Measurements from ENCODE around the gene NKX1-1. TPM values are rescaled to one million over a fixed set of nuclear protein-coding genes. Genes with fewer than 3 reads are reported as not detected.

NKX1-1 gene
- total RNA-seq, 4 donors from 2014 or later = not detected

GRCh38 chr4:1403591-1404572, 2.4 kb downstream of the NKX1-1 start:
- TF ChIP-seq CTCF (IDR thresholded peaks at IDR 0.05) (no peak), POLR2A (IDR thresholded peaks at IDR 0.05) (no peak)
- 2 to 3% methylated on average over 60 to 99 of the region's 107 CpGs for WGBS, 2 donors

GRCh38 chr4:1403177-1403583, 3.1 kb downstream of the NKX1-1 start:
- H3K4me3 ChIP-seq (ENCODE audit: low read depth, poor library complexity, severe bottlenecking) = no peak overlapping the region
- WGBS, 2 donors = 0 to 8% methylated on average over 3 to 10 of the region's 58 CpGs
- intact Hi-C loops (cut with DNase I; ENCODE audit: low total_unique reads) = no loop called here
- peak in 1 of 2 donors; percentile 69 for DNase-seq (ENCODE audit: low spot score in 2 of 2)
- TF ChIP-seq POLR2A (IDR thresholded peaks at IDR 0.05) = no peak
- TF ChIP-seq CTCF (IDR thresholded peaks at IDR 0.05) = no peak

More at GRCh38 chr4:1403591-1404572, 2.4 kb downstream of the NKX1-1 start:
- peak in 1 of 2 donors; percentile 78 for DNase-seq (ENCODE audit: low spot score in 2 of 2)
- intact Hi-C loops (cut with DNase I; ENCODE audit: low total_unique reads) = no loop called here
- no peak overlapping the region for H3K4me3 ChIP-seq (ENCODE audit: low read depth, poor library complexity, severe bottlenecking)

- DNase-seq (ENCODE audit: low spot score in 2 of 2) = peak in 1 of 2 donors; percentile 78
- TF ChIP-seq POLR2A (IDR thresholded peaks at IDR 0.05) = no peak
- no peak for TF ChIP-seq CTCF (IDR thresholded peaks at IDR 0.05)
- intact Hi-C loops (cut with DNase I; ENCODE audit: low total_unique reads) = no loop called here
- H3K4me3 ChIP-seq (ENCODE audit: low read depth, poor library complexity, severe bottlenecking) = no peak overlapping the region
- WGBS, 2 donors = 1 to 3% methylated on average over 39 to 55 of the region's 69 CpGs
These were observed 3.6 kb downstream of the NKX1-1 start for GRCh38 chr4:1402516-1403091.

- no peak for DNase-seq (ENCODE audit: low spot score in 2 of 2)
These were observed 4.2 kb downstream of the NKX1-1 start for GRCh38 chr4:1402021-1402515.

More at GRCh38 chr4:1402021-1402515, 4.2 kb downstream of the NKX1-1 start:
- intact Hi-C loops (cut with DNase I; ENCODE audit: low total_unique reads) = no loop called here
- no peak overlapping the region for H3K4me3 ChIP-seq (ENCODE audit: low read depth, poor library complexity, severe bottlenecking)
- 5 to 8% methylated on average over 15 to 21 of the region's 24 CpGs for WGBS, 2 donors
- TF ChIP-seq CTCF (IDR thresholded peaks at IDR 0.05) (no peak), POLR2A (IDR thresholded peaks at IDR 0.05) (no peak)
